Measurements from ENCODE around the gene TRIM40. TPM values are rescaled to one million over a fixed set of nuclear protein-coding genes. Genes with fewer than 3 reads are reported as not detected.

Gene TRIM40
- total RNA-seq, 1 experiment from 2014 or later, result not detected

GRCh38 chr6:30150671-30151395 is 14.9 kb downstream of the TRIM40 start:
- H3K36me3 ChIP-seq (ENCODE audit: control insufficient read depth in 1 of 2, insufficient read depth in 2 of 2, low read length in 2 of 2), result no peaks in the 10 kb centered on the region
- ChIA-PET CTCF (no interaction called here), RAD21 (ENCODE audit: low non-redundant PET in 1 of 2, low total read pairs in 2 of 2, uncharacterized antibody in 2 of 2, unreplicated experiment in 2 of 2) (interaction anchor here in 1 of 2 experiments (0.8 kb wide), 1 partner anchor 49 kb away, joined by 5 read pairs; no protein-coding TSS in a partner anchor), POLR2A (no interaction called here)
- no peak for TF ChIP-seq FOSL1 (IDR thresholded peaks at IDR 0.05; ENCODE audit: low read depth)
- TF ChIP-seq SP1 (IDR thresholded peaks at IDR 0.05; ENCODE audit: low read depth), result no peak
- TF ChIP-seq, protein P1, sequence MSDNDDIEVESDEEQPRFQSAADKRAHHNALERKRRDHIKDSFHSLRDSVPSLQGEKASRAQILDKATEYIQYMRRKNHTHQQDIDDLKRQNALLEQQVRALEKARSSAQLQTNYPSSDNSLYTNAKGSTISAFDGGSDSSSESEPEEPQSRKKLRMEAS (IDR thresholded peaks at IDR 0.05), result no peak
- TF ChIP-seq, protein P2, sequence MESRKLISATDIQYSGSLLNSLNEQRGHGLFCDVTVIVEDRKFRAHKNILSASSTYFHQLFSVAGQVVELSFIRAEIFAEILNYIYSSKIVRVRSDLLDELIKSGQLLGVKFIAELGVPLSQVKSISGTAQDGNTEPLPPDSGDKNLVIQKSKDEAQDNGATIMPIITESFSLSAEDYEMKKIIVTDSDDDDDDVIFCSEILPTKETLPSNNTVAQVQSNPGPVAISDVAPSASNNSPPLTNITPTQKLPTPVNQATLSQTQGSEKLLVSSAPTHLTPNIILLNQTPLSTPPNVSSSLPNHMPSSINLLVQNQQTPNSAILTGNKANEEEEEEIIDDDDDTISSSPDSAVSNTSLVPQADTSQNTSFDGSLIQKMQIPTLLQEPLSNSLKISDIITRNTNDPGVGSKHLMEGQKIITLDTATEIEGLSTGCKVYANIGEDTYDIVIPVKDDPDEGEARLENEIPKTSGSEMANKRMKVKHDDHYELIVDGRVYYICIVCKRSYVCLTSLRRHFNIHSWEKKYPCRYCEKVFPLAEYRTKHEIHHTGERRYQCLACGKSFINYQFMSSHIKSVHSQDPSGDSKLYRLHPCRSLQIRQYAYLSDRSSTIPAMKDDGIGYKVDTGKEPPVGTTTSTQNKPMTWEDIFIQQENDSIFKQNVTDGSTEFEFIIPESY (IDR thresholded peaks at IDR 0.05; ENCODE audit: extremely low read depth, insufficient replicate concordance, low read length), result no peak
- TF ChIP-seq, protein P3, sequence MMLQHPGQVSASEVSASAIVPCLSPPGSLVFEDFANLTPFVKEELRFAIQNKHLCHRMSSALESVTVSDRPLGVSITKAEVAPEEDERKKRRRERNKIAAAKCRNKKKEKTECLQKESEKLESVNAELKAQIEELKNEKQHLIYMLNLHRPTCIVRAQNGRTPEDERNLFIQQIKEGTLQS (IDR thresholded peaks at IDR 0.05), result no peak
- no TSS peak for BruUV-seq (replicated peaks)
- no peaks in the 10 kb centered on the region for H3K9me2 ChIP-seq (ENCODE audit: insufficient read depth)
- no peaks in the 10 kb centered on the region for H4K20me1 ChIP-seq (ENCODE audit: insufficient read depth)
- no peaks in the 10 kb centered on the region for H3K79me2 ChIP-seq (ENCODE audit: insufficient read depth, low read length)
- no peaks in the 10 kb centered on the region for H3K27me3 ChIP-seq (ENCODE audit: insufficient read depth, low read length)
- H3K4me1 ChIP-seq (ENCODE audit: control insufficient read depth in 1 of 2, insufficient read depth in 2 of 2, low read length in 2 of 2), result peaks cover 15 to 18% of the 10 kb centered on the region in 2 experiments
- H3K9ac ChIP-seq (ENCODE audit: low read length), result no peak overlapping the region
- H3K27ac ChIP-seq (ENCODE audit: low read depth, low read length), result no peak overlapping the region
- no peak overlapping the region for H3K4me2 ChIP-seq (ENCODE audit: low read length)
- ATAC-seq, result no peak
- no peaks in the 10 kb centered on the region for H3K9me3 ChIP-seq (ENCODE audit: control insufficient read depth in 1 of 2, insufficient read depth in 1 of 2, low read depth in 1 of 2, low read length in 2 of 2)
- H2AFZ ChIP-seq (ENCODE audit: low read depth, low read length, poor library complexity, severe bottlenecking), result no peak overlapping the region
- intact Hi-C loops (cut with micrococcal nuclease), result no loop called here
- no peak overlapping the region for H3K4me3 ChIP-seq (replicated peaks in 1 of 2; ENCODE audit: low read depth in 1 of 2, low read length in 2 of 2)
- DNase-seq (ENCODE audit: low read depth, low spot score), result no peak

DNA sequence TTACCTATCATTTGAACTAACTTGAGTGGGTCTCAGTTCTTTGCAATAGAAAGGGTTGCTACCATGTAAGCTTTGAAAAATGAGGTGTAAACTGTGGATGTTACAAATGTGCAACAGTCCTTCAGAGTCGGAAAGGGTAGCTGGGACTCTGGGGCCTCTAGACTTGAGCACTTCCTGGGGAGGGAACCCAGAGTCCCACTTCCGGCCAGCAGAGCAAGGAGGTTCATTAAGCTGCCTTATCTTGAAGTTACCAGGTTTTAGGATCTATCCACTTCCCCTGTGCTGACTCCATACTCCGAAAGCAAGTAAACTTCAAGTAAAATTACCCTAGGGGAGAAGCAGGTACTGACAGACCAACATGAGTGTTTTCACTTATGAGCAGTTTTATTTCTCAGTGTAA is 15.6 kb downstream of the TRIM40 start:
- Histone ChIP-seq H3K27ac (ENCODE audit: low read depth, low read length) (no peak overlapping the region), H2AFZ (ENCODE audit: low read depth, low read length, poor library complexity, severe bottlenecking) (no peak overlapping the region), H3K36me3 (ENCODE audit: control insufficient read depth in 1 of 2, insufficient read depth in 2 of 2, low read length in 2 of 2) (no peaks in the 10 kb centered on the region), H3K9ac (ENCODE audit: low read length) (no peak overlapping the region), H3K4me2 (ENCODE audit: low read length) (no peak overlapping the region), H4K20me1 (ENCODE audit: insufficient read depth) (no peaks in the 10 kb centered on the region), H3K27me3 (ENCODE audit: insufficient read depth, low read length) (no peaks in the 10 kb centered on the region), H3K79me2 (ENCODE audit: insufficient read depth, low read length) (no peaks in the 10 kb centered on the region), H3K4me3 (replicated peaks in 1 of 2; ENCODE audit: low read depth in 1 of 2, low read length in 2 of 2) (no peak overlapping the region), H3K4me1 (ENCODE audit: control insufficient read depth in 1 of 2, insufficient read depth in 2 of 2, low read length in 2 of 2) (peaks cover 22 to 25% of the 10 kb centered on the region in 2 experiments), H3K9me2 (ENCODE audit: insufficient read depth) (no peaks in the 10 kb centered on the region), H3K9me3 (ENCODE audit: control insufficient read depth in 1 of 2, insufficient read depth in 1 of 2, low read depth in 1 of 2, low read length in 2 of 2) (no peaks in the 10 kb centered on the region)
- POLR2A ChIA-PET, result no interaction called here
- BruUV-seq (replicated peaks), result no TSS peak
- DNase-seq (ENCODE audit: low read depth, low spot score) (no peak), ATAC-seq (no peak)
- RAD21 ChIA-PET (ENCODE audit: low non-redundant PET in 1 of 2, low total read pairs in 2 of 2, uncharacterized antibody in 2 of 2, unreplicated experiment in 2 of 2), result interaction anchor here in 1 of 2 experiments (0.8 kb wide), 1 partner anchor 50 kb away, joined by 5 read pairs; no protein-coding TSS in a partner anchor
- CTCF ChIA-PET, result interaction anchor here (1.0 kb wide), 1 partner anchor 21 kb away, joined by 3 read pairs; no protein-coding TSS in a partner anchor
- intact Hi-C loops (cut with micrococcal nuclease), result no loop called here
- TF ChIP-seq SIN3A (IDR thresholded peaks at IDR 0.05; ENCODE audit: low read depth) (no peak), CBX3 (IDR thresholded peaks at IDR 0.05; ENCODE audit: low read depth) (no peak), REST (IDR thresholded peaks at IDR 0.05; ENCODE audit: low read depth) (no peak), ELF1 (IDR thresholded peaks at IDR 0.05; ENCODE audit: borderline replicate concordance, low read depth) (no peak), CEBPB (IDR thresholded peaks at IDR 0.05; ENCODE audit: low read depth) (no peak), POLR2A (IDR thresholded peaks at IDR 0.05; ENCODE audit: borderline replicate concordance, extremely low read depth, insufficient read depth, insufficient read length) (no peak)
- TF ChIP-seq, protein P2 (IDR thresholded peaks at IDR 0.05; ENCODE audit: extremely low read depth, insufficient replicate concordance, low read length), result no peak

All from HCT116 (cell line).